GM18511 (cell line): Measurements from ENCODE around the gene ME3.

Source experiments
- ATAC-seq: cut with Tn5 transposase; IDR thresholded peaks from one replicate; pipeline ENCODE4 v1.9.1; 2021; ENCODE audit warnings: mild to moderate bottlenecking, moderate library complexity; ENCODE audit not compliant: unreplicated experiment

ME3 gene

GRCh38 chr11:86519064-86519911 lies 153.1 kb downstream of the ME3 start:
- no peak for ATAC-seq

- ATAC-seq, result no peak
These were observed 154.2 kb downstream of the ME3 start for GRCh38 chr11:86518211-86518610.

DNA sequence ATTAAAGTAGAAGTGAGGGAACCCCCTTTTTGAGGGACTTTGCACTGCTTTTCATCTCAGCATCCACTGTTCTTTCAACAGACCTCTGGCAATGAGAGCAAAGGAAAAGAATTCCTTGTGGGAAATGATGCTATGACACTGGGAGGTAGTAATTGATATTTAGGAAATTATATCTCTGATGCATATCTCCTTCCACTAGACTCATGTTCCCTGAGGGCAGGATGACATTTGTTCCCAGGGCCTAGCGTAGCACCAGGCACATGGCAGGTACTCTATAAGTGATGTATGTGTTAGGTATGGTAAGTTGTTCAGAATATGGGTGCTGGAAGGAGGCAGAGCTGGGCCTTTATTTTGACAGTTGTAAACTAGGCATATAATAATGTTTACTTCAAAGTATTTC lies 154.9 kb downstream of the ME3 start:
- ATAC-seq, result no peak

GRCh38 chr11:86515297-86516094 lies 156.9 kb downstream of the ME3 start:
- no peak for ATAC-seq

DNA sequence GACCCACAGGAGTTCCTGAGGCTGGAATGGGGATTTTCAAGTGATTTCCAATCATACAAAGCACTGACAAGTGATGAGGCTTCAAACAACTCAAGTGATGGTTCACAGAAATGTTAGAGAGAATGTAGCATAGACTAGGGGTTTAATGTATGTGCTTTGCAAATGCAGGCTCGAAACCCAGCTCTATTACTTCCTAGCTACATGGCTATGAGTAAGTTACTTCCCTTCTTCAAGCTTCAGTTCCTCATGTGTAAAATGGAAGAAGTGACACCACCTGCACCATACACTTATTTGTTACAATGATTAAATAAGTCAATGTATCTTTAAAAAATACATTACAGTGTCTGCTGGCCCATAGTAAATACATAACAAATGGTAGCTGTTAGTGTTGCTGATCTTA lies 158.0 kb downstream of the ME3 start:
- ATAC-seq, result peak; percentile 64

DNA sequence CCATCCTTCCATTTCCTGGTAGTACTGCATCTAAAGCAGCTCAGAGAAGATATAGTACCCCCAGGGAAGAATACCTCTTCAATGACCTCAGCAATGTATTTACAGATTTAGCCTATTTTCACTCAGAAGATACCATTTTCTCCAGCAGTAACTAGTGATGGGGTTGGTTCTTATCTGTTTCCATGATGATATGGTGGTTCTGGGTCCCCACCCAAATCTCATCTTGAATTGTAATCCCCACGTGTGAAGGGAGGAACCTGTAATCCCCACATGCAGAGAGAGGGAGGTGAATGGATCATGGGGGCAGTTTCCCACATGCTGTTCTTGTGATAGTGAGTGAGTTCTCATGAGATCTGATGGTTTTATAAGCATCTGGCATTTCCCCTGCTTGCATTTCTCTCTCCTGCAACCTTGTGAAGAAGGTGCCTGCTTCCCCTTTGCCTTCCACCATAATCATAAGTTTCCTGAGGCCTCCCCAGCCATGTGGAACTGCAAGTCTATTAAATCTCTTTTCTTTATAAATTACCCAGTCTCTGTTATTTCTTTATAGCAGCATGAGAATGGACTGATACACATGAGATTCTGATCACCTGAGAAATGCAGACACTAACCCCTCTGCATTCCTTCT lies 158.6 kb downstream of the ME3 start:
- peak; percentile 18 for ATAC-seq

- ATAC-seq, result no peak
These were observed 159.3 kb downstream of the ME3 start for GRCh38 chr11:86513138-86513537.

DNA sequence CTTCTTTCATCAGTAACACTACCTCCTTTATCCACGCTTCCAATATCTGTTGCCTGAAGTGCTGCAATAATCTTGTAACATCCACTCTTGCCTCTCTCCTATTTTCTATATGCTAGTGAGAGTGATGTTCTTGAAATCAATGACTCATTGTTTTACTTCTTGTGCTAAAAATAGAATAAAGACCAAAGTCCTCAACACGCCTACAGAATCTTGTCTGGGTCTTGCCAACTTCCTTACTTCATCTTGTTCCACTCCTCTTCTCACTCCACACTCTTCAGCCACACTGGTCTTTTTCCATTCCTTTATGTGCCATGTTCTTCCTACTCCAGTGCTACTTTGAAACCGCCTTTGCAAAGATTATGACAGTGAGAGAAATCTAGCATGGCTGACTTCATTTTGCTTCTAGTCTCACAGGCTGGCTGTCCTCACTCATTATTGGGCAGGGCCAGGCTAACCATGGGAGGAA lies 161.3 kb downstream of the ME3 start:
- ATAC-seq, result peak; percentile 79

DNA sequence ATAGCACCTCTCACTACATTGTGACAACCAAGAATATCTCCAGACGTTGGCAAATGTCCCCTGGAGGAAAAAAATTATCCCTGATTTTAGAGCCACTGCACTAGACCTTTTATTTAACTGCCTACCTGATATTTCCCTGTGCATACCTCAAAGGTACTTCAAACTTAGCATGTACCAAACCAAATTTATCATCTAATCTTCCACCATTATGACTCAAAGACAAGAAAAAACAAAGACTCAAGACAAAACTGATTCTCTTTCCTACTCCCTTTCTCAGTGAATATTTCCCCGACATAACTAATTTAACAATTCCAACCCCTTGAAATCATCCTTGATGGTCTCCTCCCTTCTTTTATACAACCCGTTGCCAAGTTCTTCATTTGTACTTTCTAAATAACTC lies 161.7 kb downstream of the ME3 start:
- no peak for ATAC-seq

DNA sequence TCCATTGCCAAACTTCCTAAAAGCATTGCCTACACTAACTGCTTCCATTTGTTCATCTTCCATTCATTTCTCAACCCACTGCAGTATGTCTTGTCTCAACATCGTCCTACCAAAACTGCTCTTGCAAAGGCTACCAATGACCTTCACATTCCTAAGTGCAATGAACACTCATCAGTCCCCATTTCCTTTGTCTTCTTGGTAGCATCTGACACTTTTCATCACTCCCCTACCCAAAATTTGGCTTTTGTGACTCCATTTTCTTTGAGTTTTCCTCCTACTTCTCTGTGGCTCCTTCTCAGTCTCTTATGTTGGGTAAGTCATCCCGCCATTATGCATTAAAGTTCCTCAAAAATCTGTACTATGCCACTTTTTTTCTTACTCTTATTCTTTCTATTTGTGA lies 162.3 kb downstream of the ME3 start:
- no peak for ATAC-seq

- ATAC-seq, result no peak
These were observed 162.8 kb downstream of the ME3 start for GRCh38 chr11:86509588-86509974.

GRCh38 chr11:86508604-86509587 lies 163.5 kb downstream of the ME3 start:
- no peak for ATAC-seq

- no peak for ATAC-seq
These were observed 165.1 kb downstream of the ME3 start for GRCh38 chr11:86507249-86507845.

DNA sequence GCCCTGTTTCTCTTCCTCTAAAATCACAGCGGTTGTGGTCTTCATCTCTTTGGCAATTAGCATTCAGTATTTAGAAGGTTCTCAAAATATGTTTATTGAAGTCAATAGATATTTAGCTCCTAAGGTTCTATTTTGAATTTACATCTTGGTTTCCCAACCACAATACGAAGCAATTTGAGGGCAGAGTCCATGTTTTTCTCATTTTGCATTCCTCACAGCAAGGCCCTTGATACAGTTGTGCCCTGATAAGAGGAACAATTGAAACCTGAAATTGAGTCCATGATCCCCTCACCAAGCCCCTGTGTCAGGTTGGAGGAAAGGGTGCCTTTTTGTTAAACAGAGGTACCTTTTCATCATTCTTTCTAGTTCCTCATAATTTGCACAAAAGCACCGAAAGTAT lies 166.2 kb downstream of the ME3 start:
- ATAC-seq, result no peak

DNA sequence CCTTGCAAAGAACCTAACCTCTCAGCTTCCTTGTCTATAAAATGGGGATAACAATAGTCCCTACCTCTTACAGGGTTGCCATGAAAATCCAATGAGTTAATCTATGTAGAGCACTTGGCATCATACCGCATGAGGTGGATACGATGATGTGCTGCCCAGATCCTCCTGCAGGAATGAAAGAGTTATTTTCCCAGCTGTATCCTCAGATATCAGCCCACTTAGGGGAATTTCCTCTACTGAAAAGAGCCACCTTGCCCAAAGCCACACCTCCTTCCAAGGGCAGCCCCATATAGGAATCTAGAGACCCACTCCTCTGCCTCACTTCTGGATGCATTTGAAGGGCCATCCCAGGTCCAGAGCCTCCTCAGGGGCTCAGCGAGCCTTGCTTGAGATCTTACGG lies 169.3 kb downstream of the ME3 start:
- no peak for ATAC-seq

GRCh38 chr11:86502137-86502642 lies 170.2 kb downstream of the ME3 start:
- ATAC-seq, result no peak

GRCh38 chr11:86500500-86501140 lies 171.8 kb downstream of the ME3 start:
- ATAC-seq, result no peak

DNA sequence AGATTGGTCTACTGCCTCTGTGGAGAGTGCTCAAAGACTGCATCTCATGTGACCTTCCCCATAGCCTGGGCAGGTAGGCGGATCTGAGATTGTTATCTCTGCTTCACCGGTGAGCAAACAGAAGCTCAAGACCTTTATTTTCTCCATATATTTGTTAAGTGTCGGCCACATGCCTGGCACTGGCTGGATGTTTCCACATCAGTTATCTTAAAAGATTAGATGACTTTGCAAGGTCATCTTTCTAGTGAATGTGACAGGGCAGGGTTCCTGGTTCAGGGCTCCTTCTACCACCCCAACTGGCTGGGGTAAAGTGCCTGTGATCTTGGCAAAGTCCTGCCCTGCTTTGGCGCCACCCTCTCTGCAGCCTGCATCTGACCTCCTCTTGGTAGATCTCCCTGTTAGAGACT lies 172.7 kb downstream of the ME3 start:
- no peak for ATAC-seq

- no peak for ATAC-seq
These were observed 174.6 kb downstream of the ME3 start for GRCh38 chr11:86497836-86498235.
